Thoracic aorta (tissue), 2 donors: ENCODE measurements around the gene PUSL1. TPM values are rescaled to one million over a fixed set of nuclear protein-coding genes. Genes with fewer than 3 reads are reported as not detected.

ENCODE experiments used
- ATAC-seq: fragments of 150-250 bp; one replicate; pipeline ENCODE4 v1.8.0; 2017; ENCODE audit warnings: low read depth; ENCODE audit not compliant: insufficient number of reproducible peaks, low FRiP score
- DNase-seq: peaks from one replicate; pipeline ENCODE4 v3.0.0-alpha.2; 2020; ENCODE audit warnings: low spot score
- H3K27ac ChIP-seq, 2 donors: fragments of 200-600 bp; sonication (generic); 1 replicate in 1 of 2; 2 replicates in 1 of 2; pipeline ENCODE4 v1.5.1; 2016; ENCODE audit warnings: mild to moderate bottlenecking in 2 of 2, moderate library complexity in 2 of 2
- H3K27me3 ChIP-seq: fragments of 200-600 bp; sonication (generic); replicated peaks from 2 replicates; pipeline ENCODE4 v1.6.0; 2016; ENCODE audit warnings: mild to moderate bottlenecking; ENCODE audit not compliant: insufficient read depth
- H3K36me3 ChIP-seq: fragments of 200-600 bp; sonication (generic); one replicate; pipeline ENCODE4 v1.5.1; 2016
- H3K4me1 ChIP-seq, 2 donors: fragments of 200-600 bp; sonication (generic); 1 replicate in 1 of 2; 2 replicates in 1 of 2; pipeline versions ENCODE4 v1.5.1 to v1.6.0; 2016; ENCODE audit warnings: low read depth in 2 of 2, mild to moderate bottlenecking in 1 of 2; ENCODE audit not compliant: control insufficient read depth in 1 of 2
- H3K4me3 ChIP-seq: fragments of 200-600 bp; sonication (generic); 2 replicates; pipeline ENCODE4 v1.5.1; 2016; ENCODE audit warnings: mild to moderate bottlenecking
- H3K9me3 ChIP-seq: fragments of 200-600 bp; sonication (generic); 2 replicates; pipeline ENCODE4 v1.5.1; 2016
- CTCF ChIP-seq: fragments of 200-600 bp; sonication (generic); IDR thresholded peaks from one replicate; pipeline ENCODE4 v1.5.1; 2019; ENCODE audit warnings: antibody characterized with exemption
- total RNA-seq, 2 donors: library from RNA; depleted of rRNA; stranded (reverse); fragments of >200 nt; gene quantifications; one replicate each; pipeline versions ENCODE4 v1.1.0 to v1.2.3, GENCODE V29; 2016

Gene PUSL1
- total RNA-seq, 2 donors from 2014 or later, result 22.1 to 22.6 TPM

GRCh38 chr1:1353389-1354151 lies 45.2 kb downstream of the PUSL1 start:
- H3K27ac ChIP-seq, result peak overlapping the region in 1 of 2 donors; percentile 17
- H3K4me1 ChIP-seq, result peaks cover 14 to 52% of the 10 kb centered on the region in 2 donors
- DNase-seq, result no peak
- no peak for ATAC-seq
- H3K4me3 ChIP-seq, result no peak overlapping the region
- no peaks in the 10 kb centered on the region for H3K27me3 ChIP-seq
- no peaks in the 10 kb centered on the region for H3K9me3 ChIP-seq
- peaks cover 12% of the 10 kb centered on the region for H3K36me3 ChIP-seq
- no peak for TF ChIP-seq CTCF

GRCh38 chr1:1354271-1355247 lies 46.2 kb downstream of the PUSL1 start:
- Histone ChIP-seq H3K27ac (peak overlapping the region; percentile 22 to 99), H3K27me3 (no peaks in the 10 kb centered on the region), H3K4me3 (peak overlapping the region; percentile 87), H3K36me3 (peaks cover 12% of the 10 kb centered on the region), H3K9me3 (no peaks in the 10 kb centered on the region), H3K4me1 (peaks cover 24 to 60% of the 10 kb centered on the region in 2 donors)
- no peak for ATAC-seq
- no peak for TF ChIP-seq CTCF
- no peak for DNase-seq

GRCh38 chr1:1355416-1355815 lies 47.0 kb downstream of the PUSL1 start:
- peaks cover 31 to 68% of the 10 kb centered on the region in 2 donors for H3K4me1 ChIP-seq

GRCh38 chr1:1356166-1356795 lies 47.9 kb downstream of the PUSL1 start:
- H3K4me1 ChIP-seq, result peaks cover 37 to 74% of the 10 kb centered on the region in 2 donors
- H3K4me3 ChIP-seq, result peak overlapping the region; percentile 87
- no peak for DNase-seq
- peak overlapping the region; percentile 97 to 99 for H3K27ac ChIP-seq
- no peaks in the 10 kb centered on the region for H3K27me3 ChIP-seq
- no peak for ATAC-seq
- H3K9me3 ChIP-seq, result no peaks in the 10 kb centered on the region
- no peak for TF ChIP-seq CTCF
- peaks cover 12% of the 10 kb centered on the region for H3K36me3 ChIP-seq

More at GRCh38 chr1:1355416-1355815, 47.0 kb downstream of the PUSL1 start:
- Histone ChIP-seq H3K4me3 (peak overlapping the region; percentile 87), H3K36me3 (peaks cover 12% of the 10 kb centered on the region), H3K27me3 (no peaks in the 10 kb centered on the region), H3K9me3 (no peaks in the 10 kb centered on the region), H3K27ac (peak overlapping the region; percentile 22 to 99)
- TF ChIP-seq CTCF, result no peak
- DNase-seq (no peak), ATAC-seq (no peak)
